ENCODE measurements around the gene KDR.

- TF ChIP-seq CTCF (IDR thresholded peaks at IDR 0.05; ENCODE audit: low read length) = no peak
- TF ChIP-seq EZH2 (optimal IDR thresholded peaks at IDR 0.05; ENCODE audit: low read depth, low read length) = no peak
Observed at GRCh38 chr4:55068522-55068921, 56.9 kb downstream of the KDR start.

All from MM.1S (cell line).